Measurements from ENCODE around the gene ETDA.
A peak's percentile ranks its signal among the peaks of the same experiment; 100 is the strongest.
"Not testable (repeated sequence)": the region's sequence is repeated elsewhere in the genome, so short reads cannot be mapped to it uniquely, and the experiment has no call there.

The ETDA gene

GRCh38 chrX:135252011-135252518 is at the start of gene ETDA:
ETDA (plus strand) TSS chrX:135252061; CDS start chrX:135253277, 1,216 bp downstream.
- DNase-seq (ENCODE audit: low read depth in 2 of 2), result not testable (repeated sequence)

GRCh38 chrX:135206427-135206826 is 45.4 kb upstream of the ETDA start:
- not testable (repeated sequence) for DNase-seq (ENCODE audit: low read depth in 2 of 2)

- DNase-seq (ENCODE audit: low read depth in 2 of 2), result no peak
These were observed 38.5 kb upstream of the ETDA start for GRCh38 chrX:135213200-135213844.

GRCh38 chrX:135245989-135246388 is 5.9 kb upstream of the ETDA start:
- not testable (repeated sequence) for DNase-seq (ENCODE audit: low read depth in 2 of 2)

- not testable (repeated sequence) for DNase-seq (ENCODE audit: low read depth in 2 of 2)
These were observed 4.3 kb downstream of the ETDA start for GRCh38 chrX:135256087-135256684.

GRCh38 chrX:135256923-135257322 is 5.1 kb downstream of the ETDA start:
- DNase-seq (ENCODE audit: low read depth in 2 of 2), result no peak

GRCh38 chrX:135257469-135257868 is 5.6 kb downstream of the ETDA start:
- DNase-seq (ENCODE audit: low read depth in 2 of 2), result no peak

GRCh38 chrX:135260976-135261375 is 9.1 kb downstream of the ETDA start:
- not testable (repeated sequence) for DNase-seq (ENCODE audit: low read depth in 2 of 2)

- not testable (repeated sequence) for DNase-seq (ENCODE audit: low read depth in 2 of 2)
These were observed 11.5 kb downstream of the ETDA start for GRCh38 chrX:135263376-135263775.

GRCh38 chrX:135264206-135264605 is 12.3 kb downstream of the ETDA start:
- no peak for DNase-seq (ENCODE audit: low read depth in 2 of 2)

- DNase-seq (ENCODE audit: low read depth in 2 of 2), result no peak
These were observed 21.3 kb downstream of the ETDA start for GRCh38 chrX:135273162-135273561.

- no peak for DNase-seq (ENCODE audit: low read depth in 2 of 2)
These were observed 24.1 kb downstream of the ETDA start for GRCh38 chrX:135275973-135276372.

- DNase-seq (ENCODE audit: low read depth in 2 of 2), result no peak
These were observed 35.5 kb downstream of the ETDA start for GRCh38 chrX:135287266-135287823.

- peak in 1 of 2 experiments; percentile 3 for DNase-seq (ENCODE audit: low read depth in 2 of 2)
These were observed 43.5 kb downstream of the ETDA start for GRCh38 chrX:135295238-135295943.

- no peak for DNase-seq (ENCODE audit: low read depth in 2 of 2)
These were observed 44.1 kb downstream of the ETDA start for GRCh38 chrX:135295944-135296305.

GRCh38 chrX:135302269-135302873 is 50.5 kb downstream of the ETDA start:
- no peak for DNase-seq (ENCODE audit: low read depth in 2 of 2)

Data from fibroblast of skin of left quadriceps (primary cell).